Natural killer cell (primary cell): ENCODE data around the gene CELF3. TPM values are rescaled to one million over a fixed set of nuclear protein-coding genes. Genes with fewer than 3 reads are reported as not detected.
"Not testable (repeated sequence)": the region's sequence is repeated elsewhere in the genome, so short reads cannot be mapped to it uniquely, and the experiment has no call there.

Experiments
- ATAC-seq, 3 donors: fragments of 150-1000 bp in 2 of 3; fragments of 200-7000 bp in 1 of 3; cut with Tn5 transposase; 1 replicate in 1 of 3; 2 replicates in 2 of 3; pipeline ENCODE4 v1.10.0; 2021; ENCODE audit warnings: mild to moderate bottlenecking in 2 of 3, moderate library complexity in 2 of 3
- DNase-seq, 2 donors: peaks; one replicate each; pipeline versions ENCODE4 v3.0.0 to v3.0.0-alpha.2; 2013 to 2021; ENCODE audit warnings: mixed read lengths in 1 of 2
- H3K27ac ChIP-seq: one replicate; pipeline ENCODE4 v1.5.1; 2013; ENCODE audit warnings: mild to moderate bottlenecking, low read length
- H3K27me3 ChIP-seq: one replicate; pipeline ENCODE4 v1.6.1; 2013; ENCODE audit warnings: low read length; ENCODE audit not compliant: control insufficient read depth, insufficient read depth
- H3K36me3 ChIP-seq: one replicate; pipeline ENCODE4 v1.6.1; 2013; ENCODE audit warnings: low read length; ENCODE audit not compliant: control insufficient read depth, insufficient read depth
- H3K4me1 ChIP-seq: one replicate; pipeline ENCODE4 v1.6.1; 2013; ENCODE audit warnings: low read length; ENCODE audit not compliant: control insufficient read depth, insufficient read depth
- H3K4me3 ChIP-seq: one replicate; pipeline ENCODE4 v1.5.1; 2013; ENCODE audit warnings: low read length
- H3K9me3 ChIP-seq: one replicate; pipeline ENCODE4 v1.6.1; 2013; ENCODE audit warnings: low read length; ENCODE audit not compliant: control insufficient read depth, insufficient read depth
- H3K27ac Mint-ChIP-seq, 2 donors: one replicate each; pipeline ENCODE4 v1.8.0; 2022; ENCODE audit warnings: mild to moderate bottlenecking in 2 of 2, mixed read lengths in 2 of 2, moderate library complexity in 1 of 2
- H3K27me3 Mint-ChIP-seq, 2 donors: one replicate each; pipeline ENCODE4 v1.8.0; 2022; ENCODE audit warnings: low read depth in 2 of 2, mixed read lengths in 2 of 2
- H3K36me3 Mint-ChIP-seq: one replicate; pipeline ENCODE4 v1.8.0; 2022; ENCODE audit warnings: mixed read lengths
- H3K4me1 Mint-ChIP-seq, 2 donors: one replicate each; pipeline ENCODE4 v1.8.0; 2022; ENCODE audit warnings: mixed read lengths in 2 of 2
- H3K4me3 Mint-ChIP-seq: one replicate; pipeline ENCODE4 v1.8.0; 2022; ENCODE audit warnings: mild to moderate bottlenecking, moderate library complexity, mixed read lengths
- H3K9me3 Mint-ChIP-seq, 2 donors: one replicate each; pipeline ENCODE4 v1.8.0; 2022; ENCODE audit warnings: mixed read lengths in 2 of 2
- WGBS: methylation state at CpG from one replicate; pipeline ENCODE4 v1.1.7; 2013; ENCODE audit warnings: missing lambda C conversion rate; ENCODE audit not compliant: insufficient coverage; 5-methylcytosine and 5-hydroxymethylcytosine counted together
- intact Hi-C: fragments of 100-400 bp; cut with micrococcal nuclease; formaldehyde crosslinking; loops from one replicate; pipeline ENCODE4 v1.14.2; 2022
- total RNA-seq, 4 donors: library from RNA; stranded (reverse); fragments of 120-200 nt in 1 of 4; gene quantifications; one replicate each; pipeline versions ENCODE4 v1.2.3 to v1.2.4, GENCODE V29; 2013 to 2022
- TF ChIP-seq, protein P1 (sequence below): fragments of 200-600 bp; IDR thresholded peaks from one replicate; pipeline ENCODE4 v1.8.0; 2022; ENCODE audit warnings: antibody characterized with exemption

The CELF3 gene
- total RNA-seq, 3 donors from 2014 or later (not counting 1 experiment from before 2014, with no cell fraction given) = not detected

GRCh38 chr1:151680391-151680790 is 36.2 kb downstream of the CELF3 start:
- H3K36me3 ChIP-seq = peaks cover 12% of the 10 kb centered on the region
- no peak overlapping the region for H3K27ac ChIP-seq
- no peak overlapping the region for H3K4me3 ChIP-seq
- Mint-ChIP-seq H3K36me3 (no peaks in the 10 kb centered on the region), H3K27me3 (no peaks in the 10 kb centered on the region), H3K4me1 (no peaks in the 10 kb centered on the region), H3K27ac (no peak overlapping the region), H3K4me3 (no peak overlapping the region), H3K9me3 (no peaks in the 10 kb centered on the region)
- ATAC-seq = no peak
- no peaks in the 10 kb centered on the region for H3K9me3 ChIP-seq
- no peaks in the 10 kb centered on the region for H3K4me1 ChIP-seq
- DNase-seq = no peak
- 80% methylated on average over 2 of the region's 4 CpGs for WGBS
- TF ChIP-seq, protein P1, sequence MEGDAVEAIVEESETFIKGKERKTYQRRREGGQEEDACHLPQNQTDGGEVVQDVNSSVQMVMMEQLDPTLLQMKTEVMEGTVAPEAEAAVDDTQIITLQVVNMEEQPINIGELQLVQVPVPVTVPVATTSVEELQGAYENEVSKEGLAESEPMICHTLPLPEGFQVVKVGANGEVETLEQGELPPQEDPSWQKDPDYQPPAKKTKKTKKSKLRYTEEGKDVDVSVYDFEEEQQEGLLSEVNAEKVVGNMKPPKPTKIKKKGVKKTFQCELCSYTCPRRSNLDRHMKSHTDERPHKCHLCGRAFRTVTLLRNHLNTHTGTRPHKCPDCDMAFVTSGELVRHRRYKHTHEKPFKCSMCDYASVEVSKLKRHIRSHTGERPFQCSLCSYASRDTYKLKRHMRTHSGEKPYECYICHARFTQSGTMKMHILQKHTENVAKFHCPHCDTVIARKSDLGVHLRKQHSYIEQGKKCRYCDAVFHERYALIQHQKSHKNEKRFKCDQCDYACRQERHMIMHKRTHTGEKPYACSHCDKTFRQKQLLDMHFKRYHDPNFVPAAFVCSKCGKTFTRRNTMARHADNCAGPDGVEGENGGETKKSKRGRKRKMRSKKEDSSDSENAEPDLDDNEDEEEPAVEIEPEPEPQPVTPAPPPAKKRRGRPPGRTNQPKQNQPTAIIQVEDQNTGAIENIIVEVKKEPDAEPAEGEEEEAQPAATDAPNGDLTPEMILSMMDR = no peak
- intact Hi-C loops = no loop called here
- H3K27me3 ChIP-seq = no peaks in the 10 kb centered on the region

DNA sequence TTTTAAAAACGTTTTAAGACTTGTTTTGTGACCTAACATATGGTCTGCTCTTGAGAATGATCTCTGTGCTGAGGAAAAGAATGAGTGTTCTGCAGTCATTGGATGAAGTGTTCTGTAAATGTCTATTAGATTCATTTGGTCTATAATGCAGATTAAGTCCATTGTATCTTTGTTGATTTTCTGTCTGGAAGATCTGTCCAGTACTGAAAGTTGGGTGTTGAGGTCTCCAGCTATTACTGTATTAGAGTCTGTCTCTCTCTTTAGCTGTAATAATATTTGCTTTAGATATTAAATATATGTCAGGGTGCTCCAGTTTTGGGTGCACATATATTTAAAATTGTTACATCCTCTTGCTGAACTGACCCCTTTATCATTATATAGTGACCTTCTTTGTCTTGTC is 43.2 kb downstream of the CELF3 start:
- intact Hi-C loops = no loop called here
- Histone ChIP-seq H3K27ac (no peak overlapping the region), H3K4me1 (no peaks in the 10 kb centered on the region), H3K4me3 (no peak overlapping the region), H3K27me3 (no peaks in the 10 kb centered on the region), H3K36me3 (peaks cover 18% of the 10 kb centered on the region), H3K9me3 (no peaks in the 10 kb centered on the region)
- ATAC-seq (no peak), DNase-seq (no peak)
- H3K9me3 Mint-ChIP-seq = no peaks in the 10 kb centered on the region
- H3K4me3 Mint-ChIP-seq = no peak overlapping the region
- no peaks in the 10 kb centered on the region for H3K27me3 Mint-ChIP-seq
- H3K4me1 Mint-ChIP-seq = no peaks in the 10 kb centered on the region
- H3K36me3 Mint-ChIP-seq = peaks cover 22% of the 10 kb centered on the region
- 100% methylated on average over 1 of the region's 1 CpG for WGBS
- H3K27ac Mint-ChIP-seq = no peak overlapping the region
- TF ChIP-seq, protein P1 = no peak

DNA sequence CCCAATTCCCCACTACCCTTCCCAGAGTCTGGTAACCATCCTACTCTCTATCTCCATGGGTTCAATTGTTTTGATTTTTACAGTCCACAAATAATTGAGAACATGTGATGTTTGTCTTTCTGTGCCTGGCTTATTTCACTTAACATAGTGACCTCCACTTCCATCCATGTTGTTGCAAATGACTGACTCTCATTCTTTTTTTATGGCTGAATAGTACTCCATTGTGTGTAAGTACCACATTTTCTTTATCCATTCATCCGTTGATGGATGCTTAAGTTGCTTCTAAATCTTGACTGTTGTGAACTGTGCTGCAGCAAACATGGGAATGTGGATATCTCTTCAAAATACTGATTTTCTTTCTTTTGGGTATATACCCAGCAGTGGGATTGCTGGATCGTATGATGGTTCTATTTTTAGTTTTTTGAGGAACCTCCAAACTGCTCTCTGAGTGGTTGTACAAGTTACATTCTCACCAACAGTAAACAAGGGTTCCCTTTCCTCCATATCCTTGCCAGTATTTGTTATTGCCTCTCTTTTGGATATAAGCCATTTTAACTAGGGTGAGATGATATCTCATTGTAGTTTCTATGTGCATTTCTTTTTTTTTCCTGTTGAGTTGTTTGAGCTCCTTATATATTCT is 46.4 kb downstream of the CELF3 start:
- H3K9me3 Mint-ChIP-seq, H3K4me1 Mint-ChIP-seq, H3K4me3 ChIP-seq, H3K27ac Mint-ChIP-seq, H3K27me3 Mint-ChIP-seq, H3K27ac ChIP-seq, H3K9me3 ChIP-seq, H3K4me3 Mint-ChIP-seq, H3K4me1 ChIP-seq, intact Hi-C loops, ATAC-seq, DNase-seq, H3K27me3 ChIP-seq: not testable (repeated sequence)
- peaks cover 19% of the 10 kb centered on the region for H3K36me3 ChIP-seq
- WGBS = 100% methylated on average over 1 of the region's 2 CpGs
- peaks cover 22% of the 10 kb centered on the region for H3K36me3 Mint-ChIP-seq

- Histone ChIP-seq H3K4me1 (no peaks in the 10 kb centered on the region), H3K4me3 (no peak overlapping the region), H3K9me3 (no peaks in the 10 kb centered on the region), H3K27me3 (no peaks in the 10 kb centered on the region), H3K27ac (no peak overlapping the region), H3K36me3 (peaks cover 21% of the 10 kb centered on the region)
- H3K4me1 Mint-ChIP-seq = peaks cover 0 to 4% of the 10 kb centered on the region in 2 donors
- intact Hi-C loops = no loop called here
- DNase-seq = no peak
- H3K36me3 Mint-ChIP-seq = peaks cover 28% of the 10 kb centered on the region
- no peaks in the 10 kb centered on the region for H3K9me3 Mint-ChIP-seq
- ATAC-seq = no peak
- WGBS = 95% methylated on average over 3 of the region's 3 CpGs
- H3K4me3 Mint-ChIP-seq = no peak overlapping the region
- H3K27ac Mint-ChIP-seq = no peak overlapping the region
- H3K27me3 Mint-ChIP-seq = no peaks in the 10 kb centered on the region
- TF ChIP-seq, protein P1 = no peak
Measured at GRCh38 chr1:151668090-151668489, 48.5 kb downstream of the CELF3 start.
